ENCODE measurements around the gene EOMES.

The EOMES gene

GRCh38 chr3:27728195-27729087, 6.3 kb upstream of the EOMES start:
- no peak for DNase-seq (ENCODE audit: extremely low read depth, low read depth)
- H3K4me3 ChIP-seq (replicated peaks; ENCODE audit: low read depth, low read length): no peak overlapping the region
- no peak for TF ChIP-seq CTCF (IDR thresholded peaks at IDR 0.05; ENCODE audit: low read depth, low read length, missing control alignments)

GRCh38 chr3:27726240-27726639, 4.1 kb upstream of the EOMES start:
- TF ChIP-seq CTCF (IDR thresholded peaks at IDR 0.05; ENCODE audit: low read depth, low read length, missing control alignments): no peak
- no peak for DNase-seq (ENCODE audit: extremely low read depth, low read depth)
- no peak overlapping the region for H3K4me3 ChIP-seq (replicated peaks; ENCODE audit: low read depth, low read length)

GRCh38 chr3:27724459-27725197, 2.5 kb upstream of the EOMES start:
- no peak for TF ChIP-seq CTCF (IDR thresholded peaks at IDR 0.05; ENCODE audit: low read depth, low read length, missing control alignments)
- no peak for DNase-seq (ENCODE audit: extremely low read depth, low read depth)
- H3K4me3 ChIP-seq (replicated peaks; ENCODE audit: low read depth, low read length): no peak overlapping the region

GRCh38 chr3:27723815-27724458, 1.8 kb upstream of the EOMES start:
- H3K4me3 ChIP-seq (replicated peaks; ENCODE audit: low read depth, low read length): no peak overlapping the region
- no peak for DNase-seq (ENCODE audit: extremely low read depth, low read depth)
- no peak for TF ChIP-seq CTCF (IDR thresholded peaks at IDR 0.05; ENCODE audit: low read depth, low read length, missing control alignments)

GRCh38 chr3:27723456-27723814, 1.3 kb upstream of the EOMES start:
- no peak for TF ChIP-seq CTCF (IDR thresholded peaks at IDR 0.05; ENCODE audit: low read depth, low read length, missing control alignments)
- DNase-seq (ENCODE audit: extremely low read depth, low read depth): no peak
- H3K4me3 ChIP-seq (replicated peaks; ENCODE audit: low read depth, low read length): no peak overlapping the region

- H3K4me3 ChIP-seq (replicated peaks; ENCODE audit: low read depth, low read length): no peak overlapping the region
- no peak for TF ChIP-seq CTCF (IDR thresholded peaks at IDR 0.05; ENCODE audit: low read depth, low read length, missing control alignments)
- no peak for DNase-seq (ENCODE audit: extremely low read depth, low read depth)
Observed at GRCh38 chr3:27723001-27723445, 900 bp upstream of the EOMES start.

Measured in HFF-Myc (cell line).